SK-N-SH (cell line): ENCODE measurements around the gene C10orf88. TPM values are rescaled to one million over a fixed set of nuclear protein-coding genes. Genes with fewer than 3 reads are reported as not detected.

Experiments used
- CTCF ChIA-PET: fragments of 300-600, 350-600 bp; formaldehyde crosslinking; extraction: SDS; loops from one replicate; lab custom pipeline; 2021; lab: Yijun Ruan, JAX
- POLR2A ChIA-PET: fragments of 350-600 bp; sonication (Branson Sonifier 250); formaldehyde crosslinking; extraction: SDS; loops from one replicate; lab custom pipeline; 2020; ENCODE audit warnings: antibody characterized with exemption, inconsistent platforms; lab: Yijun Ruan, JAX
- DNase-seq: peaks from one replicate; pipeline ENCODE4 v3.0.0; 2012
- H2AFZ ChIP-seq: fragments of 200-600 bp; sonication (generic); 2 replicates; pipeline ENCODE4 v1.8.1; 2016; ENCODE audit warnings: antibody characterized with exemption, mild to moderate bottlenecking, low read depth
- H3F3A ChIP-seq: fragments of 200-600 bp; sonication (generic); replicated peaks from 2 replicates; pipeline ENCODE3; 2016; ENCODE audit warnings: antibody characterized with exemption, mild to moderate bottlenecking; ENCODE audit not compliant: insufficient read depth
- H3K27ac ChIP-seq, 2 experiments: fragments of 200-500 bp in 1 of 2; fragments of 200-600 bp in 1 of 2; sonication (Bioruptor generic) in 1 of 2; sonication (generic), shearing (Covaris generic) in 1 of 2; 2 replicates each; pipeline versions ENCODE4 v1.5.1 to v1.6.1; 2014 to 2016; ENCODE audit warnings: low read depth in 2 of 2, inconsistent platforms in 1 of 2, low read length in 1 of 2, mild to moderate bottlenecking in 1 of 2, mixed read lengths in 1 of 2
- H3K27me3 ChIP-seq: fragments of 200-600 bp; sonication (generic), shearing (Covaris generic); 2 replicates; pipeline ENCODE4 v1.6.1; 2016; ENCODE audit warnings: mixed run types; ENCODE audit not compliant: insufficient read depth
- H3K36me3 ChIP-seq, 2 experiments: fragments of 200-500 bp in 1 of 2; fragments of 200-600 bp in 1 of 2; sonication (Bioruptor generic) in 1 of 2; sonication (generic) in 1 of 2; replicated peaks in 1 of 2; 2 replicates each; pipeline versions ENCODE3 to v1.5.1; 2014 to 2016; ENCODE audit warnings: low read length in 1 of 2, mild to moderate bottlenecking in 1 of 2; ENCODE audit not compliant: insufficient read depth in 2 of 2, control insufficient read depth in 1 of 2
- H3K4me1 ChIP-seq, 2 experiments: fragments of 200-500 bp in 1 of 2; fragments of 200-600 bp in 1 of 2; sonication (Bioruptor generic) in 1 of 2; sonication (generic), shearing (Covaris generic) in 1 of 2; 2 replicates each; pipeline versions ENCODE4 v1.5.1 to v1.6.1; 2014 to 2016; ENCODE audit warnings: low read depth in 1 of 2, low read length in 1 of 2, mixed run types in 1 of 2; ENCODE audit not compliant: insufficient read depth in 2 of 2, control insufficient read depth in 1 of 2
- H3K4me2 ChIP-seq: fragments of 200-600 bp; sonication (generic), shearing (Covaris generic); 2 replicates; pipeline ENCODE4 v1.6.1; 2017; ENCODE audit warnings: mixed run types
- H3K4me3 ChIP-seq, 2 experiments: fragments of 200-500 bp in 1 of 2; fragments of 200-600 bp in 1 of 2; sonication (Bioruptor generic) in 1 of 2; sonication (generic), shearing (Covaris generic) in 1 of 2; 2 replicates each; pipeline versions ENCODE4 v1.5.1 to v1.8.1; 2014 to 2016; ENCODE audit warnings: low read depth in 2 of 2, inconsistent platforms in 1 of 2, low read length in 1 of 2, mild to moderate bottlenecking in 1 of 2, mixed read lengths in 1 of 2, moderate library complexity in 1 of 2
- H3K79me2 ChIP-seq: fragments of 200-600 bp; sonication (generic); 2 replicates; pipeline ENCODE4 v1.8.1; 2017; ENCODE audit warnings: mild to moderate bottlenecking; ENCODE audit not compliant: insufficient read depth
- H3K9ac ChIP-seq: fragments of 200-600 bp; sonication (generic); 2 replicates; pipeline ENCODE4 v1.6.1; 2017; ENCODE audit warnings: mixed run types
- H3K9me2 ChIP-seq: fragments of 200-600 bp; sonication (generic); 2 replicates; pipeline ENCODE4 v1.6.1; 2017; ENCODE audit warnings: mixed run types
- H3K9me3 ChIP-seq: fragments of 200-600 bp; sonication (generic); 2 replicates; pipeline ENCODE4 v1.6.1; 2017; ENCODE audit warnings: mixed run types, mild to moderate bottlenecking, moderate library complexity
- H4K20me1 ChIP-seq: fragments of 200-600 bp; sonication (generic); 2 replicates; pipeline ENCODE4 v1.6.1; 2017; ENCODE audit warnings: mild to moderate bottlenecking, mixed run types; ENCODE audit not compliant: insufficient read depth
- CHD2 ChIP-seq: fragments of 150-350 bp; IDR thresholded peaks from 2 replicates; pipeline ENCODE4 v1.6.1; 2018; ENCODE audit warnings: low read length; ENCODE audit not compliant: partially characterized antibody
- EP300 ChIP-seq, 2 experiments: IDR thresholded peaks; 2 replicates each; pipeline versions ENCODE4 v1.4.0 to v1.6.1; 2012; ENCODE audit warnings: borderline replicate concordance in 1 of 2, low read depth in 1 of 2, low read length in 1 of 2
- EZH2phosphoT487 ChIP-seq: fragments of 200-600 bp; sonication (generic); IDR thresholded peaks from 2 replicates; pipeline ENCODE4 v1.6.1; 2017; ENCODE audit warnings: low read depth, mixed run types, mild to moderate bottlenecking, antibody characterized with exemption, moderate library complexity, borderline replicate concordance
- FOSL2 ChIP-seq: IDR thresholded peaks from 2 replicates; pipeline ENCODE4 v1.4.0; 2012; ENCODE audit warnings: low read depth, mild to moderate bottlenecking, moderate library complexity, borderline replicate concordance
- FOXJ3 ChIP-seq: sonication (generic); formaldehyde crosslinking; IDR thresholded peaks from 2 replicates; pipeline ENCODE4 v1.5.1; 2020; ENCODE audit warnings: mild to moderate bottlenecking, missing genetic modification reagents
- FOXM1 ChIP-seq: IDR thresholded peaks from 2 replicates; pipeline ENCODE4 v1.4.0; 2012; ENCODE audit warnings: low read depth, mild to moderate bottlenecking
- JUND ChIP-seq: IDR thresholded peaks from 2 replicates; pipeline ENCODE4 v1.4.0; 2012
- MEF2A ChIP-seq: IDR thresholded peaks from 2 replicates; pipeline ENCODE4 v1.4.0; 2012; ENCODE audit warnings: low read depth, borderline replicate concordance
- NFIC ChIP-seq: IDR thresholded peaks from 2 replicates; pipeline ENCODE4 v1.4.0; 2012; ENCODE audit warnings: borderline replicate concordance
- NRF1 ChIP-seq: IDR thresholded peaks from 2 replicates; pipeline ENCODE4 v1.6.1; 2012; ENCODE audit warnings: low read depth, mild to moderate bottlenecking, low read length
- POLR2AphosphoS5 ChIP-seq: IDR thresholded peaks from 2 replicates; pipeline ENCODE4 v1.6.1; 2012; ENCODE audit warnings: low read depth, low read length
- RAD21 ChIP-seq: IDR thresholded peaks from 2 replicates; pipeline ENCODE4 v1.6.1; 2012; ENCODE audit warnings: mild to moderate bottlenecking, low read length
- RCOR1 ChIP-seq: fragments of 150-350 bp; IDR thresholded peaks from 2 replicates; pipeline ENCODE4 v1.6.1; 2017; ENCODE audit warnings: antibody characterized with exemption, low read length
- RFX5 ChIP-seq: IDR thresholded peaks from 2 replicates; pipeline ENCODE4 v1.6.1; 2012; ENCODE audit warnings: mild to moderate bottlenecking, improper control_type of control experiment, low read length
- RXRA ChIP-seq: IDR thresholded peaks from 2 replicates; pipeline ENCODE4 v1.4.0; 2012; ENCODE audit warnings: low read depth, mild to moderate bottlenecking, borderline replicate concordance
- SIN3A ChIP-seq: IDR thresholded peaks from 2 replicates; pipeline ENCODE4 v1.6.1; 2012; ENCODE audit warnings: low read depth, mild to moderate bottlenecking, low read length, moderate library complexity, borderline replicate concordance
- SMC3 ChIP-seq: IDR thresholded peaks from 2 replicates; pipeline ENCODE4 v1.6.1; 2012; ENCODE audit warnings: low read depth, low read length, improper control_type of control experiment
- TAF1 ChIP-seq: IDR thresholded peaks from 2 replicates; pipeline ENCODE4 v1.6.1; 2012; ENCODE audit warnings: low read depth, mild to moderate bottlenecking, low read length, moderate library complexity, borderline replicate concordance
- TCF12 ChIP-seq: IDR thresholded peaks from 2 replicates; pipeline ENCODE4 v1.4.0; 2012
- TEAD4 ChIP-seq: IDR thresholded peaks from 2 replicates; pipeline ENCODE4 v1.4.0; 2012; ENCODE audit warnings: mild to moderate bottlenecking, borderline replicate concordance; ENCODE audit not compliant: insufficient read depth
- YY1 ChIP-seq: IDR thresholded peaks from 2 replicates; pipeline ENCODE4 v1.4.0; 2012; ENCODE audit warnings: low read depth, mild to moderate bottlenecking
- WGBS: methylation state at CpG from one replicate; pipeline ENCODE4 v1.1.6; 2017; ENCODE audit warnings: low lambda C conversion rate; 5-methylcytosine and 5-hydroxymethylcytosine counted together
- polyA plus RNA-seq, 3 experiments: library from polyadenylated mRNA; depleted of rRNA; stranded (reverse); fragments of >200 nt; gene quantifications; 2 replicates each; pipeline ENCODE4 v1.2.3, GENCODE V29; 2012
- TF ChIP-seq, protein P1 (sequence below): IDR thresholded peaks from 2 replicates; pipeline ENCODE4 v1.4.0; 2012; ENCODE audit warnings: low read depth, borderline replicate concordance
- TF ChIP-seq, protein P2 (sequence below): IDR thresholded peaks from 2 replicates; pipeline ENCODE4 v1.4.0; 2012; ENCODE audit warnings: low read depth, borderline replicate concordance

Gene C10orf88
- polyA plus RNA-seq, 1 of the 3 experiments (the other 2 are of a cell fraction) = 2.7 TPM

DNA sequence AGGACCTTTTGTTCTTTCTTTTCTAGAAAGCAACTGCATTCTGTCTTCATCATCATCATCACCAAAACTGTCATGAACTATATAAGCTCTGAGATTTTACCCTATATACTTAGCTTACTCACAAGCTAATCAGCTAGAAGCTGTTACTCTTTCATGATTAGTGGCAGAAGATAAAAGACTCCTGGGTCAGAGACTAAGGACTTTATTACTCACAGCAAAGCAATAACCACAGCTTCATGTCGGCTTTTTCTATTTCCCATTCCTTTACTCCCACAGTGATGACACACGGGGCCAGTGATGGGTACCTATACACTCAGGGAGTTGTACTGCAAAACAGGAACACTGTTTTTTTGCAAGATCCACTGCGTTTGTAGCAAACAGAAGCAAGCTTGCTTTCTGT, 8.4 kb upstream of the C10orf88 start:
- Histone ChIP-seq H3K4me3 (no peak overlapping the region), H3K36me3 (peaks cover 0 to 5% of the 10 kb centered on the region in 2 experiments), H3K9me2 (no peaks in the 10 kb centered on the region), H2AFZ (no peak overlapping the region), H3K9ac (no peak overlapping the region), H3K4me1 (no peaks in the 10 kb centered on the region), H3F3A (no peaks in the 10 kb centered on the region), H3K9me3 (0 out of 2 replicates have a peak, but pooled peaks cover 16% of the 10 kb centered on the region), H4K20me1 (no peaks in the 10 kb centered on the region), H3K27me3 (no peaks in the 10 kb centered on the region), H3K79me2 (no peaks in the 10 kb centered on the region), H3K4me2 (no peak overlapping the region), H3K27ac (no peak overlapping the region)
- TF ChIP-seq RXRA (no peak), TCF12 (no peak), NFIC (no peak), FOSL2 (no peak), YY1 (no peak), TEAD4 (no peak), EZH2phosphoT487 (no peak), NRF1 (no peak), SIN3A (no peak), RCOR1 (no peak), FOXJ3 (no peak), JUND (no peak), TAF1 (no peak)
- ChIA-PET CTCF (interaction anchor here (0.8 kb wide), 1 partner anchor 16 kb away, joined by 3 read pairs; no protein-coding TSS in a partner anchor), POLR2A (no interaction called here)
- DNase-seq = no peak
- WGBS = 47% methylated on average over 3 of the region's 3 CpGs

DNA sequence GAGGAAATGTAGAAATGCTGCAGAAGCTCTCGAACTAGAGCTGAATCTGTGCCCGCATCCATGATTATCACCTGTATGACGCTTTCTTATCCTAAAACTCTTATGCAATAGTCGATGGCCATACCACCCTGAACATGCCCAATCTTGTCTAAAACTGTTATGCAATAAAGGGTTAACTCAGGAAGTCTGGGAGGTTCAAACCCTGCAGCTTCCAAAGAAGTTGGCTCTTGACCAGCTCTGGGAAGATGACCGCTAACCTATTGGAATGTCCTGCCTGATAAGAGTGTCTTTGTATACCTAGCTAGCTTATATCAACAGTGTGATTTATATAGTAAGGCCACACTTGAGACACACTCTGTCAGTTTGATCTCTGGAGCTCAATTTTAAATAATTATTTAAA, 3.4 kb upstream of the C10orf88 start:
- H3K79me2 ChIP-seq = peaks cover 14% of the 10 kb centered on the region
- ChIA-PET CTCF (interaction anchor here (0.7 to 0.9 kb wide), 2 partner anchors 23 to 25 kb away, joined by 3 to 4 read pairs; partner anchors contain the start of gene PSTK), POLR2A (no interaction called here)
- no peak for DNase-seq
- H4K20me1 ChIP-seq = no peaks in the 10 kb centered on the region
- no peak for TF ChIP-seq RAD21
- TF ChIP-seq RFX5 = no peak
- no peak for TF ChIP-seq TCF12
- TF ChIP-seq CHD2 = no peak
- TF ChIP-seq EP300 (IDR thresholded peaks at IDR 0.05; ENCODE audit: borderline replicate concordance in 1 of 2, low read depth in 1 of 2, low read length in 1 of 2) = no peak
- TF ChIP-seq POLR2AphosphoS5 = no peak
- TF ChIP-seq, protein P1, sequence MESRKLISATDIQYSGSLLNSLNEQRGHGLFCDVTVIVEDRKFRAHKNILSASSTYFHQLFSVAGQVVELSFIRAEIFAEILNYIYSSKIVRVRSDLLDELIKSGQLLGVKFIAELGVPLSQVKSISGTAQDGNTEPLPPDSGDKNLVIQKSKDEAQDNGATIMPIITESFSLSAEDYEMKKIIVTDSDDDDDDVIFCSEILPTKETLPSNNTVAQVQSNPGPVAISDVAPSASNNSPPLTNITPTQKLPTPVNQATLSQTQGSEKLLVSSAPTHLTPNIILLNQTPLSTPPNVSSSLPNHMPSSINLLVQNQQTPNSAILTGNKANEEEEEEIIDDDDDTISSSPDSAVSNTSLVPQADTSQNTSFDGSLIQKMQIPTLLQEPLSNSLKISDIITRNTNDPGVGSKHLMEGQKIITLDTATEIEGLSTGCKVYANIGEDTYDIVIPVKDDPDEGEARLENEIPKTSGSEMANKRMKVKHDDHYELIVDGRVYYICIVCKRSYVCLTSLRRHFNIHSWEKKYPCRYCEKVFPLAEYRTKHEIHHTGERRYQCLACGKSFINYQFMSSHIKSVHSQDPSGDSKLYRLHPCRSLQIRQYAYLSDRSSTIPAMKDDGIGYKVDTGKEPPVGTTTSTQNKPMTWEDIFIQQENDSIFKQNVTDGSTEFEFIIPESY = no peak
- no peak for TF ChIP-seq YY1
- no peak for TF ChIP-seq MEF2A
- TF ChIP-seq SMC3 = no peak
- no peak for TF ChIP-seq JUND
- no peak for TF ChIP-seq TEAD4
- TF ChIP-seq FOXM1 = no peak
- TF ChIP-seq, protein P2, sequence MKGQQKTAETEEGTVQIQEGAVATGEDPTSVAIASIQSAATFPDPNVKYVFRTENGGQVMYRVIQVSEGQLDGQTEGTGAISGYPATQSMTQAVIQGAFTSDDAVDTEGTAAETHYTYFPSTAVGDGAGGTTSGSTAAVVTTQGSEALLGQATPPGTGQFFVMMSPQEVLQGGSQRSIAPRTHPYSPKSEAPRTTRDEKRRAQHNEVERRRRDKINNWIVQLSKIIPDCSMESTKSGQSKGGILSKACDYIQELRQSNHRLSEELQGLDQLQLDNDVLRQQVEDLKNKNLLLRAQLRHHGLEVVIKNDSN = no peak
- TF ChIP-seq RXRA = no peak
- H3K4me2 ChIP-seq = no peak overlapping the region
- WGBS = 69% methylated on average over 5 of the region's 5 CpGs
- peaks cover 0 to 8% of the 10 kb centered on the region in 2 experiments; a peak in 2 of 4 replicates for H3K4me1 ChIP-seq
- no peak overlapping the region for H3K4me3 ChIP-seq
- no peaks in the 10 kb centered on the region for H3K9me3 ChIP-seq
- no peaks in the 10 kb centered on the region for H3F3A ChIP-seq
- no peaks in the 10 kb centered on the region for H3K9me2 ChIP-seq
- H2AFZ ChIP-seq = no peak overlapping the region
- H3K36me3 ChIP-seq = no peaks in the 10 kb centered on the region
- H3K27ac ChIP-seq = no peak overlapping the region
- H3K9ac ChIP-seq = no peak overlapping the region
- H3K27me3 ChIP-seq = no peaks in the 10 kb centered on the region
